ENCODE results near the gene MBD2.
A peak's percentile ranks its signal among the peaks of the same experiment; 100 is the strongest.
"Not testable (repeated sequence)": the region's sequence is repeated elsewhere in the genome, so short reads cannot be mapped to it uniquely, and the experiment has no call there.

Gene MBD2, protein sequence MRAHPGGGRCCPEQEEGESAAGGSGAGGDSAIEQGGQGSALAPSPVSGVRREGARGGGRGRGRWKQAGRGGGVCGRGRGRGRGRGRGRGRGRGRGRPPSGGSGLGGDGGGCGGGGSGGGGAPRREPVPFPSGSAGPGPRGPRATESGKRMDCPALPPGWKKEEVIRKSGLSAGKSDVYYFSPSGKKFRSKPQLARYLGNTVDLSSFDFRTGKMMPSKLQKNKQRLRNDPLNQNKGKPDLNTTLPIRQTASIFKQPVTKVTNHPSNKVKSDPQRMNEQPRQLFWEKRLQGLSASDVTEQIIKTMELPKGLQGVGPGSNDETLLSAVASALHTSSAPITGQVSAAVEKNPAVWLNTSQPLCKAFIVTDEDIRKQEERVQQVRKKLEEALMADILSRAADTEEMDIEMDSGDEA

DNA sequence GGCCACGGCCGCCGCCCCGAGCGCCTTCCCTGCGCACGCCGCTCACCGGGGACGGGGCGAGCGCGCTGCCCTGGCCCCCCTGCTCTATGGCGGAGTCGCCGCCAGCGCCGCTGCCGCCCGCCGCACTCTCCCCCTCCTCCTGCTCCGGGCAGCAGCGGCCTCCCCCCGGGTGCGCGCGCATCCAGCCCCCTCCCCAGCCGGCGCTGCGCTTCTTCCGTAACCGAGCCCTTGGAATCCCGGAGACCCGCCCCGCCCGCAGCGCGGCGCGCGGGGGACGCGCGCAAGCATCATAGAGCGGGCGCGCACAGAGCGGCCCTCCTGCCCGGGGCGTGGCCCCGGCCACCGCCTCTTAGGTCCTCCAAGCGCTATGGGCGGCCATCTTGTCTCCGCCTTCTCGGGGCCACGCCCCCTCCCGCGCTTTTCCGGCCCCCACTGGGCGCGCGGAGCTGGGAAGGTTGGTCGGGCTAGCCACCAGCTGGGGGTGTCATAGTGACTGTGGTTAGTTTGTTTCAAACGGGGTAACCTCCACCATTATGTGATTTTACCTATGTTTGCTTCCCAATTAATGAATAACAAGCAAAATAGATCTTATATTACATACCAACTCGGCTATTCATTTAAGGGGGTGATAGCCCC is at the start of gene MBD2:
MBD2 (minus strand) TSS at position 291 of the 636 bp plus-strand sequence; CDS start at position 181, 110 bp downstream.
- DNase-seq = peak; percentile 92

DNA sequence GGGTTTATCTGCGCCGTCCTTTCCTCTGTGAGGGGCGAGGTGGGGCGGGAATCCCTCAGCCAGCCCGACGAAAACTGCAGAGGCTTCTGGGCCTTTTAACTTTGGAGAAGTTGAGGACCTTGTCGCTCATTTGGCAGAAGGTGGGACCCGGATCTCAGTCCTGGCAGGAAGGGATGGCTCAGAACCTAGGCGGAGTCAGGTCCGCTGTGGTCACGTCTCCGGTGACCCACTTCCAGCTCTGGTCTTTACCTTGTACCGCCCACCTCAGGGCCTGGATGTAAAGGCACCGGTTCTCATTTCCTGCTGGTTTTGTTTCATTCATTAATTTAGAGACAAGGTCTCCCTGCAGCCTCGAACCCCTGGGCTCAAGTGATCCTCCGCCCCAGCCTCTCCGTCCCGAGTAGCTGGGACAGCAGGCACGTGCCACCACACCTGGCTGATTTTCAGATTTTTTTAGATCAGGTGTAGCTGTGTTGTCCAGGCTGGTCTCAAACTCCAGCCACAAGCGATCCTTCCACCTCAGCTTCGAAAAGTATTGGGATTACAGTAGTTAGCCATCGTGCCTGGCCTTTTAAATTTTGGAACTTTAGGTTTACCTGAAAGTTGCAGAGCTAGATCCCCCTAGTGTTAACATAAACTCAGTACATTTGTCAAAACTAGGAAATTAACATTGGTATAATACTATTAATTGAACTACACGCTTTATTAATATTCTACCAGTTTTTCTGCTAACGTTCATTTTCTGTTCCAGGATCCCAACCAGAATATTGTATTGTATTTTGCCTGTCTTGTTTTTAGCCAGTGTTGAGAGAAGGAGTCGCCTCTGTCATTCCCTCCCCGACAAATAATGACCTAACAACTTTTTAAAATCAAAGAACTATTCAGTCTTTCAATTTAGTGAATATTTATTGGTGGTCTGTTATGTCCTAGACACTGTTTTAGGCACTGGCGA is 45.7 kb upstream of the MBD2 start:
- DNase-seq = peak; percentile 45

DNA sequence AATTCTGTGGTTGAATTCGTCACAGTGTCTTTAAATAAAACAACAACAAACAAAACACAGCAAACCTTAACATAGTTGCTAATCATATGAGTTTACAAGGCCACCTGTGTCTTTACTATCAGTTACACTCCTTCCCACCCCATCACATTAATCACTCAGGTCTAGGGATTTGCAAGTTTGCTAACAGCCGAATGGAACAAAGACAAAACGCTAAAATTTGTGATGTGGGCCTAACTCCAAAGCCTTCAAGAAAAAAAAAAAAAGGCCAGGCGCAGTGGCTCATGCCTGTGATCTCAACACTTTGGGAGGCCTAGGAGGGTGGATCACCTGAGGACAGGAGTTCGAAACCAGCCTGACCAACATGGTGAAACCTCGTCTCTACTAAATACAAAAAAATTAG is 44.3 kb upstream of the MBD2 start:
- DNase-seq = no peak

DNA sequence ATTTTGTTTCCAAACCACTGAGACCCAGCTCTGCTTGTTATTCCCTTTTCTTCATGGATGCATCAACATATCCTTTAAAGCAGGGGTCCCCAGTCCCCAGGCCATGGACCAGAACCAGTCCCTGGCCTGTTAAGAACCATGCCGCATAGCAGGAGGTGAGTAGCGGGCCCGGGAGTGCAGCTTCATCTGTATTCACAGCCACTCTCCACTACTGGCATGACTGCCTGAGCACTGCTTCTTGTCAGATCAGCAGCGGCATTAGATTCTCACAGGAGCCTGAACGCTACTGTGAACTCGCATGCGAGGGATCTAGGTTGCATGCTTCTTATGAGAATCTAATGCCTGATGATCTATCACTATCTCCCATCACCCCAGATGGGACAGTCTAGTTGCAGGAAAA is 43.2 kb upstream of the MBD2 start:
- DNase-seq = no peak

DNA sequence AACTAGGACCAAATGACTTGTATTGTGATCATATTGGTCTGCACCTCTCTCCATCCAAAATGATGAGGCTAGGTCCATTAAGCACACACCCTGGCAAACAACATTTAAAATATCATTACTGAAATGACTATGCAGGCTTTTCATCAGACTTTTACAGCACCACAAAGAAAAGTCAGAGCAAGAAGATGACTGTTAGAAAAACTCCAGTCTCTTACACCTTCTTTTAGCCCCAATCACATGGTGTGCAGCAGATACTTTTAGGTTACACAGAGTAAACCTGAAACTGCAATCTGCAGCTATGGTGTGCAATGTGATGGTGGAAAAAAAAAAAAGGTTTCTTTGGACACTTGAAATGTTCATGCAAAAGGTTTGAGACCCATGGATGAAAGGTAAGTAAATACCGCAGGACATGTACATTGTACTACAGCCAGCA is 39.5 kb upstream of the MBD2 start:
- no peak for DNase-seq

DNA sequence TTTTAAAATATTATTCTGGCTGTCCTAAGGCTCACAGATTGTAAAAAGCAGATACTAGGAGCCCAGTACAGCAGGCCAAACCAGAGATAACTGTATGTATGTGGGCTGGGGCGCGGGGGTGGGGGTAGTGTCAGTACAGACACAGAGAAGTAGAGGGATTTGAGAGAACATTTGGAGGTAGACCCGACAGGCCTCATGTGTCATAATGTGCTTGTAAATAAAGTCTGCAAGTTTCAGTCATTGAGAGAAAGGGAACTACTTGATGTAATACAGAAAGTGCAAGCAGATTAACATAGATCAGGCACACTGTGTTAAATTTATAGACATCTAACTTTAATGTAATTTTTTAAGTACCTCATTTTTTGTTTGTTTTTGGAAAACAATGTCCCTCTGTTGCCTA is 37.4 kb upstream of the MBD2 start:
- DNase-seq = no peak

DNA sequence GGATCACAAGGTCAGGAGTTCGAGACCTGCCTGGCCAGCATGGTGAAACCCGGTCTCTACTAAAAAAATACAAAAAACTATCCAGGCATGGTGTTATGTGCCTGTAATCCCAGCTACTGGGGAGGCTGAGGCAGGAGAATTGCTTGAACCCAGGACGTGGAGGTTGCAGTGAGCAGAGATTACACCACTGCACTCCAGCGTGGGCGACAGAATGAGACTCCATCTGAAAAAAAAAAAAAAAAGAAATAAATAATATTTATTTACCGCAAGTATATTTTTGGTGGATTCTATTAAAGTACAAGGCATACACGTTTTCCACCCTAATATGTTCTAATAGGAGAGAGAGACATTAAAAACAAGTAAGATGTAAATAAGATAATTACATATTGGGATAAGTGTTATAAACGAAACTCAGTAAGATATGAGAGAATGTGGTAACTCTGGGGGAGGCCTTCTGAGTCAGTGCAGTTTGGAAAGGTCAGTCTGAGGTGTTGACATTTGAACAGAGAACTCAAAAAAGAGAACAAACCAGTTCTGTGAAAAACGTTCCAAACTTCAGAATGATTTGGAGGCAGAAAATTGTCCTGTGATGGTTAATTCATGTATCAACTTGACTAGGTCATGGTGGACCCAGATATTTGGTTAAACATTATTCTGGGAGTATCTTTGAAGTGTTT is 36.1 kb upstream of the MBD2 start:
- no peak for DNase-seq

DNA sequence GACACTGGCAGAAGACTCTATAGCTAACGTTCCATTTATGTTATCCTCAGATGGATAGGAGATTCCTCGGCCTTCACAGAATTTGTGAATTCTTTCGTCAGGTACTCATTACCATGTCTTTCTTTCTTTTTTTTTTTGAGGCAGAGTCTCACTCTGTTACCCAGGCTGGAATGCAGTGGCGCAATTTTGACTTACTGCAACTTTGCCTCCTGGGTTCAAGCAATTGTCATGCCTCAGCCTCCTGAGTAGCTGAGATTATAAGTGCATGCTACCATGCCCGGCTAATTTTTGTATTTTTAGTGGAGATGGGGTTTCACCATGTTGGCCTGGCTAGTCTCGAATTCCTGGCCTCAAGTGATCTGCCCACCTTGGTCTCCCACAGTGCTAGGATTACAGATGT is 33.3 kb upstream of the MBD2 start:
- not testable (repeated sequence) for DNase-seq

DNA sequence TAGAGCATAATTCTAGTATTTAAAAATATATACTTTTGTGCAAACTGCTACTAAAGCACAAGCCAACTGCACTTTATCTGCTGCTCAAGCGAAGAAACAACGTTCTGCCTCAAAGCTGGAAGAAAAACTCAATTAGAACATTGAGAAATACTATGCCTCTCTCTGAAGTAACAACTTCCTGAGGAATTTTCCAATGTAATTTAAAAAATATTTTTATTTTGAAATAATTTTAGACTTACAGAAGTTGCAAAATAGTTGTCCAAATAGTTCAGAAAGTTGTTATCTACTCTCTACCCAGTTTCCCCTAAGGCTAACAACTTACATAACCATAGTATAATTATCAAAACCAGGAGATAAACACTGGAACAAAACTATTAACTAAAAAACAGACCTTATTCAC is 32.5 kb upstream of the MBD2 start:
- DNase-seq = no peak

DNA sequence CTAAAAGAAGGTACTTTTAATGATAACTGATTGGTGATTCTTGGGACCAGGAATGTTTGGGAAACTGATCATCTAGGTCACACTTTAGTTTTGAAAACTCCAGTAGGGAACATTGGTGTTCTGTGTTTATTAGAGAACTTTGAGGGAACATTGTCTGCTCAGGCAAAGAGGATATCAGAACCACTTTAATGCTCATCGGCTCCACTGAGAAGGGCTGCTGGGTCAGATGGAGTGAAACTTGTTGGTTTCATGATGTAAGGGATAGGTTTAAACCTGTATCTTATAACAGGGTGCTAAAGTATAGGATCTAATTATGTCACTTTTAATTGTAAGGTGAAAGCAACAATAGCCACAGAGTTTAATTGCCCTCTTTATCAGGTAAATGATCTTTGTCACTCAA is 30.7 kb upstream of the MBD2 start:
- DNase-seq = no peak

DNA sequence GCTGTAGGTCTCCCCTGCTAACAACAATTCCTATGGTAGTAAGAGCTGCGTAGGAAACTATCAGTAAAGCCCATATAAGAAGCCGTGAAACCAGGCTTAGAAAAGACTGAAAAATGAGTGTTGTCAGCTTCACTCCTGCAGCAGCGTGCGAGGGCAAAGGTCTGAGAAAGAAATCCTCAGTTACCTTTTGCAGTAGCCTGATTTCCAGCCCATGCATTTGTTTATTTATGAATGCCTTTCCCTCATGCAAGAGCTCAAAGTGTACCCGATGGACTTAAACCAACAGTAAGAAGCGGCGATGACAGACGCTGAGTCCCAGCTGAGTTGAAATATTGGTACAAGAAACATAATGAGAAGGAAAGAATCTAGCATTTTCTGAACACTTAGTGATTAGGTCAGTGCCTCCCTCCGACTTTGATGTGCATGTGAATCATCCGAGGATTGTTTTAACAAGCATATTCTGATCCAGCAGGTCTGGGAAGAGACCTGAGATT is 29.8 kb upstream of the MBD2 start:
- no peak for DNase-seq

DNA sequence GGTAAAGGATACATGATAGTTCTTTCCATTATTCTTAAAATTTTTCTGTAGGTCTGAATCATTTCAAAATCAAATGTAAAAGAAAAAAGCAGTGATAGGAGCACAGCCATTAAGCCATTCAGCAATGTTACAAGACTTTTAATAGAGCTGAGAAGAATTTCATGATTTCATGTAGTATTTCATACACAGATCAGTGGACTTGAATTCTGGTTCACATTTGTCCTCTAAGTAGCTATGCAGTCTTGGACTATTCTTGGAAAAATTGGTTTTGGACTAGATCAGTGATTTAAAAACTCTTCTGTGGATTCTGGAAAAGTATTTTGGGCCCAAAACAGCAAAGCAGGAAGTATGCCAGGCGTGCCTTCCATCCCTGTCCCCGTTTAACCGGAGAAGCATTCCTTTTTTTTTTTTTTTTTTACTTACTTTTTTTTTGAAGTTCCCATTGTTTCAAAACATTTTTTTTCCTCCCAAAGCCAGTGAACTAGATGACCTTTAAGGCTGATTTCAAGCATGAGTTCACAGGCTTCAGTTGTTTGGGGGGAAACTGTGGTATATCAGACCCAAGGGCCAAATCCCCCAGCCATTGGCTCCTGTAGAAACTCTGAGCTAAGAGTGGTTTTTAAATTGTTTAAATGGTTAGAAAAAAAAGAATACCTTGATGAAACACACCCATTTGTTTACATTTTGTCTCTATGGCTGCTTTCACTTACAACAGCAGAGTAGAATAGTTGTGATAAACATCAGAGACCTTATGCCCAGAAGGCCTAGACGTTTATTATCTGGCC is 27.3 kb upstream of the MBD2 start:
- no peak for DNase-seq

DNA sequence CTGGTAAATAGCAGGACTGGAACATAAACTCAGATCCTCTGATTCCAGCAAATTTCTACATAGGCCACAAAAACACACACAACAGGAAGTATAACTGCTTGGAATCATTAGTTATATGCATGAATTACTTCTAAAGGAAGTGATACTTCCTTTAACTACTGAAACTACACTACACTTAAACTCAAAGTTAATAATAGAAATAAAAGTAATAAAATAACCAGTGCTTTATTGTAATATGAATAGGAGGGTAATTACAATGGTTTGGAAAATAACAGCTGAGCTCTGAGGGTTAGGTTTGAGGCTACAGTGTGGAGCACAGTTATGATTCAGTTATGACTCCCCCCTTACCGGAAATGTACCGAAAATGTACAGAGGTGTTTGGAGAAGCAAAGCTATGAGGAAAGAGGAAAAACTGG is 26.4 kb upstream of the MBD2 start:
- DNase-seq = no peak

DNA sequence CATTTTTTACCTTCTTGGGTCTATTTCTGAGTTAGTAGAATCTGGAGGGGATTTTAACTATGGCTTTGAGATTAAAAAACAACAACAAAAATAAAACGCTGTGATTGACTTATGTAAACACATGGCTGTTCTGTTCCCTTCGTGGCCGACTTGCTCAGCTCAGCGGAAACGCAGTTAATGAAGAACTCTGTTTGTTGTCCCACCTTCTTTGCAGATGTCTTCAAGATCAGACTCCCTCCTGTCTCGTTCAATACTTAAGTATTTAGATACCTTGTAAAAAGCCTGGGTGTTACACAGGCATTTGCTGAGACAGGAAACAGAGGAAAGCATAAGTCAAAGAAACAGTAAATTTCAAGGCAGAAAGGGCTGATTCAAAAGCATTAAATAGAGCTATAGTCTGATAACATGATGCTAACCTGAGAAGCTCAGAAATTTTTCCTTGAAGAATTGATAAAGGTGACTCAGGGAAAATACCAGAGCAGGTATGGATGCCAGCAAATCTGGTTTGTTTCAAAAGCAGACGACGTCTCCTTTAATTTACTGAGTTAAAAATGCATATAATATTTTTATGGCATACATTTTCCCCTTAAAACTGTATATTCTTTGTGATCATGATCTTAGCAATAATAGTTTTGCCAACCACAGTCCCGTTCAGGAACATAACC is 23.2 kb upstream of the MBD2 start:
- DNase-seq = no peak

DNA sequence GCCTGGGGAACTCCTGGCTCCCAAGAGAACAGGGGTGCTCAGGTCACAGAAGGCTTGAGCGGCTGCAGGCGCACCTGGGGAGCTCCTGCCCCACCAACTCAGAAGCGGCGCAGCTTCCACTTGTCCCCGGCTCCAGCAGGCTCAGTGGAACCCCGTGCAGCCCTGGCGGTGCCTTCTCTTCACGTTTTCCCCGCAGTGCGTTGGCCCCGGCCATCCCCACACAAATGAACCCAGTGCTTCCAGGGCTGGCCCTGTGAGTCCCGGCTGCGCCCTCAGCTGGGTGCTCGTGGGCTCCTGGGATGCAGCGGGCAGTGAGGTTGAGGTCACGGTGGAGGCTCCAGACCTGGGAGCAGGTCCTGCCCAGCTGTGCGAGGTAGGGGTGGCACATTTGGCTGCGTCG is 17.9 kb upstream of the MBD2 start:
- no peak for DNase-seq

DNA sequence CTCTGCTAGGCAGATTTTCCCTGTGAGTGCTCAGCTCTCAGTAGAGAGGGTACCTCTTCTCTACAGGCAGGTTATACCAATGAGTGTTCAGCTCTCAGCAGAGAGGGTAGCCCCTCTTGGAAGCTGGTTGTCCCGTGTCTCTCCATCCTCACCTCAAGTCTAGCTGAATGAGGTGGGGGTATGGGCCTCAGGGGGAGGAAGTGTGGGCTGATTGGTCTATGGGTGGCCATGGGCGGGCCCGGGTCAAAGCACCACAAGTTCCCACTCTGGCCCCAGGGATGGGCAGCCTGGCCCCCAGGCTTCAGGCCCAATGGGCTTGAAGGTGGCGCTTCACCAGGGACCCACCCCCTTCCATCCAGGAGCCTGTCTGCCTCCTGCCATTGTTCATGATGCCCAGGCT is 17.0 kb upstream of the MBD2 start:
- DNase-seq = no peak

DNA sequence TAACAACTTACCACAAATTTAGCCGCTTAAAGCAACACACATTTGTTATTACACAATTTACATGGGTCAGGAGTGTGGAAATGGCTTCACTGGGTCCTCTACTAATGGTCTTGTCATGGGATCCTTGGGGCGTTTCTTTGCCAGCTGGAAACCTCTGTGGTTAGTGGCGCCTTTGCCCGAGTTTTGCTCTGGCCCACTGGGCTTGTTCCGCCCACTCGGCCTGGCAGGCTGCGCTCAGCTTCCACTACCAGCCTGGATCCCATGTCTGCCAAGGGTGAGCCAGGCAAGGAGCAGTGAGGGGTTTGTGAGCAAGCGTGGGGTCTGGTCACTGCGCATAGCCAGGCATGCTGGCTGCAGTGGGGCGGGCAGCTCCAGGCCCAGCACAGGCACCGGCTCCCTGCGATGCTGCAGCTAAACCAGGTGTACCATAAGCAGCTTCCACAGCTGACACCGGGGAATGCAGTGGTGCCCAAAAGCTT is 16.2 kb upstream of the MBD2 start:
- DNase-seq = no peak

DNA sequence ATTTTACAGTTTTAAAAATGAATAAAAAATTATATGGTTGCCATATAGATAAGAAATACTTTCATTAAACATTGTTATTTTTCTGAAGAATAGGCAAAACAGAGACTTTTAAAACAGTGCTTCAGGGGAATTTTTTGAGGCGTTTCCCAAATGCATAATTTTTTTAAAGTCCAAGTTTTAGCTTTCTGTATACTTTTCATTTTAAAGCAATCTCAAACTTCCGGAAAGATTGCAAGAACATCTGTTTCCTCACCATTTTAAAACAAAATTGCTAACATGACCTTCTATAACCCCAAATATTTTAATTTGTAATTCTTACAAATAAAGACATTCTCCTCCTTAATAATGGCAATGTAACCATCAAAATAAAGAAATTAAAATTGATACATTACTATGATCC is 15.1 kb upstream of the MBD2 start:
- no peak for DNase-seq

DNA sequence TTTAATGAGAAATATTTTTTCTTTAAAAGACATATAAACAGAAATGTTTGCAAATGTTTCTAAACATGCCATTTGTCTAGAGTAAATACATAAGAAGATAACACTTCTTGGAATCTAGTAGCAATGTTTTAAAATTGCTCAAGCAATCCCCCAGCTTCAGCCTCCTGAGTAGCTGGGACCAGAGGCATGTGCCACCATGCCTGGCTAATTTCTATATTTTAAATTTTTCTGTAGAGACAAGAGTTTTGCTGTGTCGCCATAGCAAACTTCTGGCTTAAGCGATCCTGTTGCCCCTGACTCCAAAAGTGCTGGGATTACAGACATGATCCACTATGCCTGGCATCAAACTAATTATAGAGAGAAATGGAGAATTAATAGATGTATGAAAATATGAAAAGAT is 14.6 kb upstream of the MBD2 start:
- no peak for DNase-seq

DNA sequence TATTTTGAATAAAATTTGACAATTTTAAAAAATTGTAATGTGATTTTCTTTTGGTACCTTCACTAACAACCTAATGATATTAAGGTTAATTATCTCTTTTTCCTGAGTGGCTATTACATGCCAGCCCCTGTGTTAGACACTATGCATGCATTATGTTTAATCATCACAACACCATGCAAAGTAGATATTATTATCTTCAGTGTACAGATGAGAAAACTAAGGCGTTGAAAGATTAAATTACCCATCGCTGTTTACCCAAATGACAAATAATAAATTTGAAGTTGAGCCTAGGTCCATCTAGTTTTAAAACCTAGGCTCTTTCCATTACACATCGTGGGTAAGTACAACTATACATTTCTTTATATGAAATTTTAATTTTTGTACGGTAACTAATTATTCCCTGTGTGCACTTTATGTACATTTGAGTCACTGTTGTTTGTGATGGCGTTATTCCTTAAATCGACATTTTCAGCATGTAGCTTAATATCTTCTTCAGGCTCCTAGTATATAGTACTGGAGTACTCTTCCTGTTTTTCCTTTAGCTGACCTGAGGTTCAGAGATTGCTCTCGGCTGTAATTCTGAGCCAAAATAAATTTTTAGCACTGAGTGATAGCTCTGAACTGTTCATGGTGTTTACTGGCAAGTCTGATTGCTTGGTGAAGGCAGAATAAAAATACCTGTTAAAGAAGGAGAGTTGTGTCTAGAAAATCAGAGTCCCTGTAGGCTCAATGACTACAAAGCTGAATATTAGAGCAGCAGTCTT is 13.9 kb upstream of the MBD2 start:
- no peak for DNase-seq

Data from activated gamma-delta T cell treated with Interleukin-2 at 50 U/mL for 16 hours (primary cell).